ENCODE data around the gene MTHFSD.
A peak's percentile ranks its signal among the peaks of the same experiment; 100 is the strongest.

Gene MTHFSD

DNA sequence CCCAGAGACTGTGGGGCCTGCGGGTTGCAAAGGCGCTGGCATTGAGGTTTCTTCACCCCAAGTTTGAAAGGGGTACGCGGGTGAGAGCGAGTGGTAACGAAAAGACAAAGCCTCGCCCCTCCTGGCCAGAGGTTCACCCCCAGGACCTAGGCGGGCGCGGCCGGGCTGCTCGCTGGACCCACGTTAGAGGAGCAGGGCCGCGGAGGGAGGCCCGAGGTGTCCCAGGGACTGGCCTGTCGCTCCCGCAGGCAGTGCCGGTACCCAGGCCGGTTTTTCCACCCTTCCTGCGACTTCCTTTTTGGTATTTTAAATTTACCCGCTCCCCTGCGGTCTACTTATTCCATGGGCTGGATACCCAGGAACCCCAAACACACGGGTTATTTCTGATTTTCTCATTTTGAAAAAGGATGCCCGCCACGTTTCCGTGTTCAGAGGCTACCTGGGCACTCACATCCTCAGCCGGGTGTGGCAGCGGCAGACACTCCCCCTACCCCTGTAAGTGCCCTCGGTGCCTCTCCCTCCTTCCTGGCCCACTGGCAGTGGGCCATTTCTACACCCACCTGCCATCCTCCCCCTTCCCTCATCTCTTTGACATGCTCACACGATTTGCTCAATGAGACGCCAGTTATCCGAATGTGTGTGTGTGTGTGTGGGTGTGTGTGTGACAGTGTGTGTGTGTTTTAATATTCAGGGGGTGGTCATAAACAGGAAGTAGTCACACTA lies 21.7 kb upstream of the MTHFSD start:
- Histone ChIP-seq H3K27ac (ENCODE audit: low read depth, low read length) (no peak overlapping the region), H2BK120ac (ENCODE audit: insufficient read depth, low read length, poor library complexity) (no peak overlapping the region), H3K27me3 (ENCODE audit: insufficient read depth, low read length) (peaks cover 61% of the 10 kb centered on the region), H3K14ac (ENCODE audit: low read length) (peak overlapping the region; percentile 41), H3K79me1 (ENCODE audit: low read length) (peaks cover 8% of the 10 kb centered on the region), H3K9me3 (ENCODE audit: insufficient read depth, low read depth, low read length) (peaks cover 5% of the 10 kb centered on the region), H3K18ac (ENCODE audit: low read length) (peak overlapping the region; percentile 39), H3K4me1 (ENCODE audit: control insufficient read depth in 1 of 2, insufficient read depth in 2 of 2, low read length in 2 of 2) (peaks cover 22 to 30% of the 10 kb centered on the region in 2 experiments), H2BK12ac (ENCODE audit: low read length) (peak overlapping the region; percentile 52), H4K12ac (ENCODE audit: low read depth, low read length) (peak overlapping the region; percentile 63), H2AK5ac (ENCODE audit: low read length) (no peak overlapping the region), H2AFZ (ENCODE audit: insufficient read depth, low read length, poor library complexity) (peak overlapping the region; percentile 64), H3K36me3 (ENCODE audit: control insufficient read depth in 1 of 2, insufficient read depth in 2 of 2, low read length in 2 of 2) (no peaks in the 10 kb centered on the region), H3K23ac (ENCODE audit: low read length) (no peak overlapping the region), H4K91ac (ENCODE audit: low read depth, low read length) (peak overlapping the region; percentile 40), H2BK5ac (ENCODE audit: low read depth, low read length, poor library complexity) (no peak overlapping the region), H3K79me2 (ENCODE audit: control insufficient read depth, insufficient read depth, low read length, poor library complexity) (peaks cover 2% of the 10 kb centered on the region), H3K4ac (ENCODE audit: low read depth, low read length) (no peak overlapping the region), H3K9ac (ENCODE audit: low read length) (peak overlapping the region; percentile 38), H4K8ac (ENCODE audit: low read depth, low read length) (peak overlapping the region; percentile 55), H3K4me3 (ENCODE audit: low read depth, low read length) (peak overlapping the region; percentile 59), H3K4me2 (ENCODE audit: low read length) (peak overlapping the region; percentile 84)
- no peak for DNase-seq
- WGBS (ENCODE audit: extremely low coverage, insufficient coverage, insufficient read length) = no CpG with 5 or more reads among the region's 33 CpGs

DNA sequence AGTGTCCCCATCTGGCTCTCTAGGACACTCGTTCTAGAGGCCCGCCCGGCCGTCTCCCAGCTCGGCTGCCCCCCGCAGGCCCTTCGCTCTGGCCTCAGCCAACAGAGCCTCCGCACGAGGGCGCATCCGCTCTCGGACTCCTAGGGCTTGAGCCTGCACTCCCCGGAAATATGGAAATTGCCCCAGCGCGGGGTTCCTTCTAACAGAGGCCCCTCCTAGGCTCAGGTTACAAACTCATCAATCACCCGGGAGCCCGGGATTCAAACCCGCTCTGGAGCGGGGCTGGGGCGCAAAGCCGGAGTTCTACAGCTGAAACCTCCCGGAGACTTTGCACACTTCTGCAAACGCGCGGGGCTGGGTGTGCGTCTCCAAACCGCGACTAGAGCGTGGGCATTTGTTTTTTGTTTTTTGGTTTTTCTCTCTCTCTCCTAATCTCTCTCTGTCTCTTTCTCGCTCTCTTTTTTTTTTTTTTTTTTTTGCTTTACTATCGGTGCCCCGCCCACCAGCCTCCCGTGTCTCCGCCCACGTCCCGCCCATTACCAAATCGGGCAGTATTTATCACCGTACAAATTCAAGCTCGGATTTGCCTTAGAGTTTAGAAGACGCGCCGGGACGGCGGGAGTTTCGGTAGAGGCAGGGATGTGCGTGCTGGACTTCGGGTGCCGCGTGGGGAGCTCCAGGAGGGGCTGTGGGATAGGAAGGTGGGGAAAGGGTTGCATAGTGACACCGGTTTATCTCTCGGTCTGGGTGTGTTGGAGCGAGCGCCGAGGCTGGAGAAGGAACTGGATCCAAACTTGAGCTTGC lies 20.9 kb upstream of the MTHFSD start:
- WGBS (ENCODE audit: extremely low coverage, insufficient coverage, insufficient read length) = no CpG with 5 or more reads among the region's 54 CpGs
- Histone ChIP-seq H3K18ac (ENCODE audit: low read length) (peak overlapping the region; percentile 39), H3K9ac (ENCODE audit: low read length) (peak overlapping the region; percentile 38), H3K9me3 (ENCODE audit: insufficient read depth, low read depth, low read length) (peaks cover 7% of the 10 kb centered on the region), H3K27me3 (ENCODE audit: insufficient read depth, low read length) (peaks cover 61% of the 10 kb centered on the region), H3K4ac (ENCODE audit: low read depth, low read length) (no peak overlapping the region), H3K4me2 (ENCODE audit: low read length) (peak overlapping the region; percentile 84), H3K23ac (ENCODE audit: low read length) (no peak overlapping the region), H4K8ac (ENCODE audit: low read depth, low read length) (peak overlapping the region; percentile 55), H4K12ac (ENCODE audit: low read depth, low read length) (peak overlapping the region; percentile 63), H2AK5ac (ENCODE audit: low read length) (no peak overlapping the region), H3K14ac (ENCODE audit: low read length) (peak overlapping the region; percentile 41), H4K91ac (ENCODE audit: low read depth, low read length) (peak overlapping the region; percentile 40), H3K4me1 (ENCODE audit: control insufficient read depth in 1 of 2, insufficient read depth in 2 of 2, low read length in 2 of 2) (peaks cover 22 to 30% of the 10 kb centered on the region in 2 experiments), H3K79me2 (ENCODE audit: control insufficient read depth, insufficient read depth, low read length, poor library complexity) (peaks cover 2% of the 10 kb centered on the region), H3K79me1 (ENCODE audit: low read length) (peaks cover 8% of the 10 kb centered on the region), H3K27ac (ENCODE audit: low read depth, low read length) (no peak overlapping the region), H2BK5ac (ENCODE audit: low read depth, low read length, poor library complexity) (no peak overlapping the region), H3K4me3 (ENCODE audit: low read depth, low read length) (peak overlapping the region; percentile 59), H3K36me3 (ENCODE audit: control insufficient read depth in 1 of 2, insufficient read depth in 2 of 2, low read length in 2 of 2) (no peaks in the 10 kb centered on the region), H2BK12ac (ENCODE audit: low read length) (peak overlapping the region; percentile 52), H2AFZ (ENCODE audit: insufficient read depth, low read length, poor library complexity) (peak overlapping the region; percentile 64), H2BK120ac (ENCODE audit: insufficient read depth, low read length, poor library complexity) (no peak overlapping the region)
- no peak for DNase-seq

DNA sequence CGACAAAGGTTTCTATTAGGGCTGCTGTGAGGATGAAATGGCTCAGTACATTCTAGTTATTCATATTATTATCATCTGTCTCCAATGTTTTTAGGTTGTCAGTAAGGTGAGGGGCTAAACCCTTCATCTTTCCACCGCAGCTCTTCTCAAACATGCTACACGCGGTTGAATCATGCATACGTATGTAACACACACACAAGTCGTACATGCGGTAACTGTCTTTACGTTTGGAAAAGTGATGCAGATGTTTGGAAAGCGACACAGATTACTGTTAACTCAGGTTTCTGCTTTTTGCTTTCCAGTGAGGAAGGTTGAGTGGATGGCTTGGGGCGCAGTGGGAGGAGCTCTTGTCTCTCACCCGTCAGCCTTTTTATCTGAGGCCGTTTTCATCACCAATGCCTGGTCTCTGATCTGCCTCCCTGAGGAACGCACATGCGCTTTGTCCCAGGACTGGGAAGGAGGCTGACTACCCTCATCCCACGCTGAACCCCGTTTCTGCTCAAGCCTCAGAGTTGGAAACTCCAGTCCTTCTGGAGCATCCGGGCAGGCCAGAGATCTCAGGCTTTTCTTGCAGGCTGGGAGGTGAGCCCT lies 20.2 kb upstream of the MTHFSD start:
- Histone ChIP-seq H4K91ac (ENCODE audit: low read depth, low read length) (no peak overlapping the region), H3K4me3 (ENCODE audit: low read depth, low read length) (no peak overlapping the region), H2BK12ac (ENCODE audit: low read length) (peak overlapping the region; percentile 35), H3K9ac (ENCODE audit: low read length) (no peak overlapping the region), H3K27ac (ENCODE audit: low read depth, low read length) (no peak overlapping the region), H3K14ac (ENCODE audit: low read length) (no peak overlapping the region), H3K79me1 (ENCODE audit: low read length) (peaks cover 8% of the 10 kb centered on the region), H3K4me1 (ENCODE audit: control insufficient read depth in 1 of 2, insufficient read depth in 2 of 2, low read length in 2 of 2) (peaks cover 22 to 30% of the 10 kb centered on the region in 2 experiments), H3K79me2 (ENCODE audit: control insufficient read depth, insufficient read depth, low read length, poor library complexity) (peaks cover 2% of the 10 kb centered on the region), H2AFZ (ENCODE audit: insufficient read depth, low read length, poor library complexity) (no peak overlapping the region), H3K27me3 (ENCODE audit: insufficient read depth, low read length) (peaks cover 64% of the 10 kb centered on the region), H4K8ac (ENCODE audit: low read depth, low read length) (peak overlapping the region; percentile 63), H2BK5ac (ENCODE audit: low read depth, low read length, poor library complexity) (no peak overlapping the region), H4K12ac (ENCODE audit: low read depth, low read length) (no peak overlapping the region), H2AK5ac (ENCODE audit: low read length) (no peak overlapping the region), H2BK120ac (ENCODE audit: insufficient read depth, low read length, poor library complexity) (no peak overlapping the region), H3K36me3 (ENCODE audit: control insufficient read depth in 1 of 2, insufficient read depth in 2 of 2, low read length in 2 of 2) (no peaks in the 10 kb centered on the region), H3K23ac (ENCODE audit: low read length) (no peak overlapping the region), H3K18ac (ENCODE audit: low read length) (no peak overlapping the region), H3K4me2 (ENCODE audit: low read length) (peak overlapping the region; percentile 84), H3K4ac (ENCODE audit: low read depth, low read length) (no peak overlapping the region), H3K9me3 (ENCODE audit: insufficient read depth, low read depth, low read length) (peaks cover 7% of the 10 kb centered on the region)
- WGBS (ENCODE audit: extremely low coverage, insufficient coverage, insufficient read length) = no CpG with 5 or more reads among the region's 17 CpGs
- DNase-seq = no peak

DNA sequence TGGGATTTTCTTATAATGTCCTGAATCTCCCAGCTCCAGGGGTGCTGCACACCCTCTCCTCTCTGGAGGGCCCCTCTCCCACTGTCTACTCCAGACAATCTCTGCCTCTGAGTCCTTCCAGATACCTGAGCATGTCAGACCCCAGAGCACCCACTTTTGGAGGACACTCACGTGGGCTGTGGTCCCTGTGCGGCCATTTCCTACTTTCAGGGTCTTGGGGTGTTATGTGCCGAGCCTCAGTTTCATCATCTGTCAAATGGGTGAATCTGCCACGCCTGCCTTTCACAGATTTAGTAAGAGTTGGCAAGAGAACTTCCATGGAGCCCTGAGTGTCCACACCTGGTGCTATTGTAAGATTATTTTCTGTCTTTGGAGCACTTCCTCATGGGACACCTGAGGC lies 19.6 kb upstream of the MTHFSD start:
- H2BK5ac ChIP-seq (ENCODE audit: low read depth, low read length, poor library complexity) = no peak overlapping the region
- H4K91ac ChIP-seq (ENCODE audit: low read depth, low read length) = no peak overlapping the region
- no peak overlapping the region for H4K12ac ChIP-seq (ENCODE audit: low read depth, low read length)
- H2AK5ac ChIP-seq (ENCODE audit: low read length) = no peak overlapping the region
- H3K4ac ChIP-seq (ENCODE audit: low read depth, low read length) = no peak overlapping the region
- WGBS (ENCODE audit: extremely low coverage, insufficient coverage, insufficient read length) = no CpG with 5 or more reads among the region's 4 CpGs
- peaks cover 8% of the 10 kb centered on the region for H3K79me1 ChIP-seq (ENCODE audit: low read length)
- no peak overlapping the region for H3K14ac ChIP-seq (ENCODE audit: low read length)
- H3K27me3 ChIP-seq (ENCODE audit: insufficient read depth, low read length) = peaks cover 64% of the 10 kb centered on the region
- peaks cover 2% of the 10 kb centered on the region for H3K79me2 ChIP-seq (ENCODE audit: control insufficient read depth, insufficient read depth, low read length, poor library complexity)
- DNase-seq = no peak
- no peak overlapping the region for H3K18ac ChIP-seq (ENCODE audit: low read length)
- no peak overlapping the region for H2AFZ ChIP-seq (ENCODE audit: insufficient read depth, low read length, poor library complexity)
- no peak overlapping the region for H3K9ac ChIP-seq (ENCODE audit: low read length)
- no peaks in the 10 kb centered on the region for H3K36me3 ChIP-seq (ENCODE audit: control insufficient read depth in 1 of 2, insufficient read depth in 2 of 2, low read length in 2 of 2)
- no peak overlapping the region for H3K4me2 ChIP-seq (ENCODE audit: low read length)
- H3K27ac ChIP-seq (ENCODE audit: low read depth, low read length) = no peak overlapping the region
- H3K23ac ChIP-seq (ENCODE audit: low read length) = no peak overlapping the region
- no peak overlapping the region for H4K8ac ChIP-seq (ENCODE audit: low read depth, low read length)
- peak overlapping the region; percentile 19 for H3K4me3 ChIP-seq (ENCODE audit: low read depth, low read length)
- H3K4me1 ChIP-seq (ENCODE audit: control insufficient read depth in 1 of 2, insufficient read depth in 2 of 2, low read length in 2 of 2) = peaks cover 22 to 30% of the 10 kb centered on the region in 2 experiments
- H3K9me3 ChIP-seq (ENCODE audit: insufficient read depth, low read depth, low read length) = peaks cover 4% of the 10 kb centered on the region
- no peak overlapping the region for H2BK120ac ChIP-seq (ENCODE audit: insufficient read depth, low read length, poor library complexity)
- H2BK12ac ChIP-seq (ENCODE audit: low read length) = no peak overlapping the region

Measured in trophoblast cell (in vitro differentiated cells and primary cell).